ENCODE results near the gene KDM1A. TPM values are rescaled to one million over a fixed set of nuclear protein-coding genes. Genes with fewer than 3 reads are reported as not detected.
"Not testable (repeated sequence)": the region's sequence is repeated elsewhere in the genome, so short reads cannot be mapped to it uniquely, and the experiment has no call there.

KDM1A gene
- polyA plus RNA-seq, 3 donors = 22.1 to 30.2 (median 24.1) TPM

GRCh38 chr1:23007106-23007505 is 12.2 kb upstream of the KDM1A start:
- Histone ChIP-seq H3K9me3 (replicated peaks in 1 of 2; ENCODE audit: control insufficient read depth in 1 of 2, insufficient read depth in 1 of 2, low read length in 2 of 2) (peaks cover 0 to 3% of the 10 kb centered on the region in 2 donors), H3K4me3 (replicated peaks in 1 of 3; ENCODE audit: low read depth in 2 of 3, low read length in 3 of 3) (no peak overlapping the region), H3K79me2 (ENCODE audit: insufficient read depth, low read length) (no peaks in the 10 kb centered on the region), H2AFZ (ENCODE audit: insufficient read depth, low read depth, low read length, poor library complexity, severe bottlenecking) (no peak overlapping the region), H4K20me1 (ENCODE audit: insufficient read depth, low read length) (no peaks in the 10 kb centered on the region), H3K27ac (ENCODE audit: low read depth in 1 of 2, low read length in 2 of 2) (no peak overlapping the region), H3K27me3 (ENCODE audit: control insufficient read depth in 2 of 2, insufficient read depth in 2 of 2, low read length in 2 of 2) (no peaks in the 10 kb centered on the region), H3K4me2 (replicated peaks; ENCODE audit: extremely low read depth, low read length, poor library complexity, severe bottlenecking) (no peak overlapping the region), H3K4me1 (ENCODE audit: control insufficient read depth in 1 of 2, insufficient read depth in 2 of 2, low read length in 2 of 2) (peaks cover 11 to 16% of the 10 kb centered on the region in 2 donors), H3K36me3 (replicated peaks in 1 of 2; ENCODE audit: control insufficient read depth in 1 of 2, insufficient read depth in 2 of 2, low read length in 2 of 2) (no peaks in the 10 kb centered on the region), H3K9ac (ENCODE audit: insufficient read depth, low read length, poor library complexity, severe bottlenecking) (no peak overlapping the region)
- no peak overlapping the region for H3K4me3 Mint-ChIP-seq
- intact Hi-C loops (cut with micrococcal nuclease) = no loop called here
- no peak overlapping the region for H3K27ac Mint-ChIP-seq
- peaks cover 0 to 3% (median 0%) of the 10 kb centered on the region in 7 donors for H3K9me3 Mint-ChIP-seq
- 100% methylated on average over 3 of the region's 4 CpGs for WGBS (ENCODE audit: insufficient coverage)
- no peak for TF ChIP-seq CTCF (IDR thresholded peaks at IDR 0.05)
- peaks cover 7 to 14% (median 11%) of the 10 kb centered on the region in 3 donors for H3K27me3 Mint-ChIP-seq (ENCODE audit: low read depth in 3 of 3)
- H3K36me3 Mint-ChIP-seq = no peaks in the 10 kb centered on the region
- DNase-seq = no peak
- peaks cover 17% of the 10 kb centered on the region for H3K4me1 Mint-ChIP-seq

- 100% methylated on average over 1 of the region's 2 CpGs for WGBS (ENCODE audit: insufficient coverage)
- H3K9me3 ChIP-seq (replicated peaks in 1 of 2; ENCODE audit: control insufficient read depth in 1 of 2, insufficient read depth in 1 of 2, low read length in 2 of 2) = peaks cover 0 to 3% of the 10 kb centered on the region in 2 donors
- no peaks in the 10 kb centered on the region for H3K79me2 ChIP-seq (ENCODE audit: insufficient read depth, low read length)
- no peak overlapping the region for H3K4me3 Mint-ChIP-seq
- no peaks in the 10 kb centered on the region for H3K36me3 ChIP-seq (replicated peaks in 1 of 2; ENCODE audit: control insufficient read depth in 1 of 2, insufficient read depth in 2 of 2, low read length in 2 of 2)
- H3K4me3 ChIP-seq (replicated peaks in 1 of 3; ENCODE audit: low read depth in 2 of 3, low read length in 3 of 3) = no peak overlapping the region
- peaks cover 0 to 2% (median 0%) of the 10 kb centered on the region in 7 donors for H3K9me3 Mint-ChIP-seq
- intact Hi-C loops (cut with micrococcal nuclease) = no loop called here
- no peaks in the 10 kb centered on the region for H4K20me1 ChIP-seq (ENCODE audit: insufficient read depth, low read length)
- H3K4me1 ChIP-seq (ENCODE audit: control insufficient read depth in 1 of 2, insufficient read depth in 2 of 2, low read length in 2 of 2) = peaks cover 16 to 27% of the 10 kb centered on the region in 2 donors
- H3K27me3 Mint-ChIP-seq (ENCODE audit: low read depth in 3 of 3) = peaks cover 2 to 14% (median 9%) of the 10 kb centered on the region in 3 donors
- H3K27me3 ChIP-seq (ENCODE audit: control insufficient read depth in 2 of 2, insufficient read depth in 2 of 2, low read length in 2 of 2) = no peaks in the 10 kb centered on the region
- DNase-seq = no peak
- H3K36me3 Mint-ChIP-seq = no peaks in the 10 kb centered on the region
- H3K4me2 ChIP-seq (replicated peaks; ENCODE audit: extremely low read depth, low read length, poor library complexity, severe bottlenecking) = no peak overlapping the region
- H3K27ac ChIP-seq (ENCODE audit: low read depth in 1 of 2, low read length in 2 of 2) = no peak overlapping the region
- TF ChIP-seq CTCF (IDR thresholded peaks at IDR 0.05) = no peak
- no peak overlapping the region for H2AFZ ChIP-seq (ENCODE audit: insufficient read depth, low read depth, low read length, poor library complexity, severe bottlenecking)
- no peak overlapping the region for H3K27ac Mint-ChIP-seq
- peaks cover 23% of the 10 kb centered on the region for H3K4me1 Mint-ChIP-seq
- no peak overlapping the region for H3K9ac ChIP-seq (ENCODE audit: insufficient read depth, low read length, poor library complexity, severe bottlenecking)
These were observed 10.4 kb upstream of the KDM1A start for GRCh38 chr1:23008901-23009300.

- H3K9me3 ChIP-seq (replicated peaks in 1 of 2; ENCODE audit: control insufficient read depth in 1 of 2, insufficient read depth in 1 of 2, low read length in 2 of 2); H3K4me3 ChIP-seq (replicated peaks in 1 of 3; ENCODE audit: low read depth in 2 of 3, low read length in 3 of 3); H3K27me3 ChIP-seq (ENCODE audit: control insufficient read depth in 2 of 2, insufficient read depth in 2 of 2, low read length in 2 of 2); intact Hi-C loops (cut with micrococcal nuclease); DNase-seq; H3K79me2 ChIP-seq (ENCODE audit: insufficient read depth, low read length); H3K36me3 Mint-ChIP-seq; H3K27ac Mint-ChIP-seq; H3K4me3 Mint-ChIP-seq; H4K20me1 ChIP-seq (ENCODE audit: insufficient read depth, low read length); H3K9me3 Mint-ChIP-seq; H2AFZ ChIP-seq (ENCODE audit: insufficient read depth, low read depth, low read length, poor library complexity, severe bottlenecking); H3K36me3 ChIP-seq (replicated peaks in 1 of 2; ENCODE audit: control insufficient read depth in 1 of 2, insufficient read depth in 2 of 2, low read length in 2 of 2); H3K9ac ChIP-seq (ENCODE audit: insufficient read depth, low read length, poor library complexity, severe bottlenecking); H3K27ac ChIP-seq (ENCODE audit: low read depth in 1 of 2, low read length in 2 of 2); H3K4me2 ChIP-seq (replicated peaks; ENCODE audit: extremely low read depth, low read length, poor library complexity, severe bottlenecking): not testable (repeated sequence)
- Mint-ChIP-seq H3K27me3 (ENCODE audit: low read depth in 3 of 3) (peaks cover 2 to 12% (median 3%) of the 10 kb centered on the region in 3 donors), H3K4me1 (peaks cover 26% of the 10 kb centered on the region)
- WGBS (ENCODE audit: insufficient coverage) = 100% methylated on average over 2 of the region's 8 CpGs
- peaks cover 23 to 31% of the 10 kb centered on the region in 2 donors for H3K4me1 ChIP-seq (ENCODE audit: control insufficient read depth in 1 of 2, insufficient read depth in 2 of 2, low read length in 2 of 2)
These were observed 9.2 kb upstream of the KDM1A start for GRCh38 chr1:23010025-23010424.

All from CD14-positive monocyte (primary cell).